Measurements from ENCODE around the gene LDLRAD3. TPM values are rescaled to one million over a fixed set of nuclear protein-coding genes. Genes with fewer than 3 reads are reported as not detected.

LDLRAD3 gene
- total and polyA plus RNA-seq, 7 experiments from 2014 or later, result 0.08 to 6.9 (median 0.41) TPM; not detected in 3

DNA sequence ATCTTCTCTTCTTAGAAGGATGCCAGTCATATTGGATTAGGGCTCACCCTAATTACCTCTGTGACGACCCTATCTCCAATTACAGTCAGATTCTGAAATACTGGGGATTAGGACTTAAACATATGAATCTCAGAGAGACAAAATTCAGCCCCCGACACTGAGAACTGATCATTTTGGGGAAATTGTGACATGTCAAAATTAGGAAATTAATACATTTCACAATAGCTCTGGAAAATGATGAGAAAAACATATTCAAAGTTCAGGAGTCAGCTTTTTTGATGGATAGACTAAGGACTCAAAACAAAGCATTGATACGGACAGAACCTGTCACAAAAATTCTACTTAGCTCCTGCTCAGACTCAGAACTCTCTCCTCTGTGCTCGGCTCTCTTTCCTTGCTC lies 304.6 kb downstream of the LDLRAD3 start:
- no peak overlapping the region for H3K27ac Mint-ChIP-seq
- CTCF ChIA-PET, result no interaction called here

DNA sequence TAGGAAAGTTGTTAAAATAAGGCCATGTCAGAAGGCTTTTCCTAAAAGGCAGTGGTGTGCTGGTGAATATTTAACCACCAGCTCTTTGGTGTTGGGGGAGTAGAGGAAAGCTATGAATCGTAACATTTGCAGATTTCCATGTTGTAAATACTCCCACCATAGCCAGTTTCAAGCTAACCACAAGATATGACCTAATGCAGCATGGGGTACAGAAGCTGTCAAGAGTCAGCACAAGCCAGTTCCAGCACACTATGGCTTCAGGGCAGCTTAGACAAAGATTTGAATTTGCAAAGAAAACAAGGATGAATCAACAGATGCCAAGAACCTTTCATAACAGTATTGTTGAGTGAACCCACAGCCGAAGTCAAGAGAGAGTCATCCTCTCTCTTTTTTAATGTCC lies 305.4 kb downstream of the LDLRAD3 start:
- peaks cover 18 to 56% (median 52%) of the 10 kb centered on the region in 5 donors for H3K27me3 Mint-ChIP-seq

More for the DNA sequence above, 304.6 kb downstream of the LDLRAD3 start:
- POLR2A ChIA-PET, result no interaction called here
- Histone ChIP-seq H3K27ac (ENCODE audit: low read depth, low read length) (no peak overlapping the region), H3K9me3 (ENCODE audit: control insufficient read depth in 2 of 3, low read length in 3 of 3) (no peaks in the 10 kb centered on the region), H3K4me3 (ENCODE audit: low read length) (no peak overlapping the region), H3K4me1 (ENCODE audit: control insufficient read depth in 2 of 2, insufficient read depth in 2 of 2, low read length in 2 of 2) (no peaks in the 10 kb centered on the region), H3K36me3 (ENCODE audit: control insufficient read depth in 2 of 3, insufficient read depth in 3 of 3, low read length in 3 of 3) (no peaks in the 10 kb centered on the region), H3K27me3 (ENCODE audit: control insufficient read depth in 2 of 2, insufficient read depth in 2 of 2, low read length in 2 of 2) (no peaks in the 10 kb centered on the region)
- Mint-ChIP-seq H3K9me3 (peaks cover 0 to 8% (median 1%) of the 10 kb centered on the region in 11 donors), H3K4me3 (no peak overlapping the region), H3K36me3 (peaks cover 0 to 8% (median 0%) of the 10 kb centered on the region in 5 donors), H3K27me3 (peaks cover 19 to 60% (median 55%) of the 10 kb centered on the region in 5 donors), H3K4me1 (no peaks in the 10 kb centered on the region)
- intact Hi-C loops (cut with micrococcal nuclease), result no loop called here
- no peak for ATAC-seq
- DNase-seq, result no peak

DNA sequence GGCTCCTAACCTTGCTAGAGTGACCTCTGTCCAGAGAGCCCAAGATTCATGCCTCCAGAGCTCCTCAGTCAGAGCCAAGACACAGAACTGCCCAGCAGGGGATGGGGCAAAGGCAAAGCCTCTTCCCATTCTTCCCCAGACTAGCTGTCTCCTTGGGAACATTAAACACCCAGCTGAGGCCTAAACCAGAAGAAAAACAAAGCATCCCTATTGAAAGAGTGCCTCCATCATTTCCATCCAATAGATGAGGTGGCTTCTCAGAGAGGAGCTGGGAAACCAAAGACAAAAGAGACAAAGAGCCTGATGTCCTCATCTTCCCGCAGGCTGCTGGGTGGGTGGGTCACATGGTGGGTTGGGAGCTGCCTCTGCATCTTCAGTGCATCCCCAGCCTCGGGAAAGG lies 308.0 kb downstream of the LDLRAD3 start:
- ChIA-PET CTCF (no interaction called here), POLR2A (no interaction called here)
- Mint-ChIP-seq H3K27me3 (peaks cover 15 to 42% (median 34%) of the 10 kb centered on the region in 5 donors), H3K36me3 (no peaks in the 10 kb centered on the region), H3K4me3 (no peak overlapping the region), H3K27ac (no peak overlapping the region), H3K4me1 (no peaks in the 10 kb centered on the region), H3K9me3 (peaks cover 0 to 8% (median 0%) of the 10 kb centered on the region in 11 donors)
- H3K4me1 ChIP-seq (ENCODE audit: control insufficient read depth in 2 of 2, insufficient read depth in 2 of 2, low read length in 2 of 2), result no peaks in the 10 kb centered on the region
- no peaks in the 10 kb centered on the region for H3K27me3 ChIP-seq (ENCODE audit: control insufficient read depth in 2 of 2, insufficient read depth in 2 of 2, low read length in 2 of 2)
- H3K36me3 ChIP-seq (ENCODE audit: control insufficient read depth in 2 of 3, insufficient read depth in 3 of 3, low read length in 3 of 3), result no peaks in the 10 kb centered on the region
- no peak overlapping the region for H3K4me3 ChIP-seq (ENCODE audit: low read length)
- DNase-seq, result no peak
- no peak overlapping the region for H3K27ac ChIP-seq (ENCODE audit: low read depth, low read length)
- no peak for ATAC-seq
- intact Hi-C loops (cut with micrococcal nuclease), result no loop called here
- no peaks in the 10 kb centered on the region for H3K9me3 ChIP-seq (ENCODE audit: control insufficient read depth in 2 of 3, low read length in 3 of 3)

More for the DNA sequence above, 305.4 kb downstream of the LDLRAD3 start:
- no peak for DNase-seq
- no peaks in the 10 kb centered on the region for H3K36me3 ChIP-seq (ENCODE audit: control insufficient read depth in 2 of 3, insufficient read depth in 3 of 3, low read length in 3 of 3)
- ATAC-seq, result no peak
- intact Hi-C loops (cut with micrococcal nuclease), result no loop called here
- Mint-ChIP-seq H3K9me3 (peaks cover 0 to 8% (median 1%) of the 10 kb centered on the region in 11 donors), H3K4me1 (no peaks in the 10 kb centered on the region), H3K36me3 (peaks cover 0 to 8% (median 0%) of the 10 kb centered on the region in 5 donors), H3K4me3 (no peak overlapping the region), H3K27ac (no peak overlapping the region)
- H3K27ac ChIP-seq (ENCODE audit: low read depth, low read length), result no peak overlapping the region
- ChIA-PET CTCF (no interaction called here), POLR2A (no interaction called here)
- H3K4me3 ChIP-seq (ENCODE audit: low read length), result no peak overlapping the region
- no peaks in the 10 kb centered on the region for H3K9me3 ChIP-seq (ENCODE audit: control insufficient read depth in 2 of 3, low read length in 3 of 3)
- H3K4me1 ChIP-seq (ENCODE audit: control insufficient read depth in 2 of 2, insufficient read depth in 2 of 2, low read length in 2 of 2), result no peaks in the 10 kb centered on the region
- no peaks in the 10 kb centered on the region for H3K27me3 ChIP-seq (ENCODE audit: control insufficient read depth in 2 of 2, insufficient read depth in 2 of 2, low read length in 2 of 2)

DNA sequence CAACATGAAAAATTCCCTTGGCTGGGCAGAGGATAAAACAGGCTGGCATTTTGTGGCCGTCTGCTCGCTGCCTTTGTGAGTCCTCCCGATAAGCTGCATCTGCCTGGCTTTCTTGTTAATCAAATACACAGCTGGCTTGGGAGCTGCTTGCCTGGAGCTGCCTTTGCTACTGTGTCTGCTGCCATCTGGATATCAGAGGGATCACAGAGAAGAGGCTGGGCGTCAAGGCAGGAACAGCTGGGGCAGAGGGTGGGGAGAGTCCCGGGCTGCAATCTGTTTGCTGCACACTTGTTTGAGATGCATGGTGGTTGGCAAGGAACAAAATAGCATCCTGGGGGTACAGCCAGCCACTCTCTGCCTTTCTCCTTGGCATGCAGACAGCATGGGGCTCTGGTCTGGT lies 309.4 kb downstream of the LDLRAD3 start:
- no peaks in the 10 kb centered on the region for H3K36me3 Mint-ChIP-seq
- no peak overlapping the region for H3K4me3 Mint-ChIP-seq
- peaks cover 10 to 36% (median 30%) of the 10 kb centered on the region in 5 donors for H3K27me3 Mint-ChIP-seq

DNA sequence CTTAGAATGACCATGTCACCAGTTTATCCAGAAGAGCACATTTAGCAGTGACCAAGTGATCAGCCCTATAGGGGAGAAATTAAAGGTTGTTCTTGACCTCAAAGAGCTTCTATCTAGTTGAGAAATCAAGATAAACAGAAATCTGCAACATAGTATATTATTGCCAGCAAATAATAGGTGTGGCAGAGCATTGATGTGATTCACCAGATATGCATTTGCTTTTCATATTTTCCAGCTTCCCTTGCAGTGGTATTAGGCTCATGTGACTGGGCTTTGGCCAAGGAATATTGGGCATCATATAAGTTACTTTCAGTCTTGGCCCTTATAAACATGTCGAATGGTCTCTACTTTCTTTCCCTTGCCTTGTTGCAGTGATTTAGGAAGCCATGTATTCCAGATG lies 310.9 kb downstream of the LDLRAD3 start:
- H3K27ac Mint-ChIP-seq, result no peak overlapping the region
- H3K4me1 Mint-ChIP-seq, result no peaks in the 10 kb centered on the region
- H3K36me3 ChIP-seq (ENCODE audit: control insufficient read depth in 2 of 3, insufficient read depth in 3 of 3, low read length in 3 of 3), result no peaks in the 10 kb centered on the region
- no peaks in the 10 kb centered on the region for H3K27me3 ChIP-seq (ENCODE audit: control insufficient read depth in 2 of 2, insufficient read depth in 2 of 2, low read length in 2 of 2)
- intact Hi-C loops (cut with micrococcal nuclease), result no loop called here
- H3K9me3 Mint-ChIP-seq, result peaks cover 0 to 8% (median 0%) of the 10 kb centered on the region in 11 donors
- ChIA-PET CTCF (interaction anchor here (1.3 kb wide), 1 partner anchor 11 kb away, joined by 3 read pairs; no protein-coding TSS in a partner anchor), POLR2A (no interaction called here)
- no peaks in the 10 kb centered on the region for H3K9me3 ChIP-seq (ENCODE audit: control insufficient read depth in 2 of 3, low read length in 3 of 3)
- no peak overlapping the region for H3K4me3 ChIP-seq (ENCODE audit: low read length)
- ATAC-seq (no peak), DNase-seq (no peak)
- H3K27me3 Mint-ChIP-seq, result peaks cover 13 to 47% (median 29%) of the 10 kb centered on the region in 5 donors
- H3K27ac ChIP-seq (ENCODE audit: low read depth, low read length), result no peak overlapping the region
- no peaks in the 10 kb centered on the region for H3K4me1 ChIP-seq (ENCODE audit: control insufficient read depth in 2 of 2, insufficient read depth in 2 of 2, low read length in 2 of 2)
- H3K4me3 Mint-ChIP-seq, result no peak overlapping the region
- H3K36me3 Mint-ChIP-seq, result no peaks in the 10 kb centered on the region

More for the DNA sequence above, 309.4 kb downstream of the LDLRAD3 start:
- ChIA-PET CTCF (interaction anchor here (1.3 kb wide), 1 partner anchor 13 kb away, joined by 3 read pairs; no protein-coding TSS in a partner anchor), POLR2A (no interaction called here)
- Mint-ChIP-seq H3K27ac (no peak overlapping the region), H3K9me3 (peaks cover 0 to 8% (median 0%) of the 10 kb centered on the region in 11 donors), H3K4me1 (no peaks in the 10 kb centered on the region)
- no peak for ATAC-seq
- H3K4me1 ChIP-seq (ENCODE audit: control insufficient read depth in 2 of 2, insufficient read depth in 2 of 2, low read length in 2 of 2), result no peaks in the 10 kb centered on the region
- H3K27me3 ChIP-seq (ENCODE audit: control insufficient read depth in 2 of 2, insufficient read depth in 2 of 2, low read length in 2 of 2), result no peaks in the 10 kb centered on the region
- intact Hi-C loops (cut with micrococcal nuclease), result no loop called here
- H3K4me3 ChIP-seq (ENCODE audit: low read length), result no peak overlapping the region
- no peaks in the 10 kb centered on the region for H3K9me3 ChIP-seq (ENCODE audit: control insufficient read depth in 2 of 3, low read length in 3 of 3)
- no peak overlapping the region for H3K27ac ChIP-seq (ENCODE audit: low read depth, low read length)
- no peaks in the 10 kb centered on the region for H3K36me3 ChIP-seq (ENCODE audit: control insufficient read depth in 2 of 3, insufficient read depth in 3 of 3, low read length in 3 of 3)
- DNase-seq, result no peak

DNA sequence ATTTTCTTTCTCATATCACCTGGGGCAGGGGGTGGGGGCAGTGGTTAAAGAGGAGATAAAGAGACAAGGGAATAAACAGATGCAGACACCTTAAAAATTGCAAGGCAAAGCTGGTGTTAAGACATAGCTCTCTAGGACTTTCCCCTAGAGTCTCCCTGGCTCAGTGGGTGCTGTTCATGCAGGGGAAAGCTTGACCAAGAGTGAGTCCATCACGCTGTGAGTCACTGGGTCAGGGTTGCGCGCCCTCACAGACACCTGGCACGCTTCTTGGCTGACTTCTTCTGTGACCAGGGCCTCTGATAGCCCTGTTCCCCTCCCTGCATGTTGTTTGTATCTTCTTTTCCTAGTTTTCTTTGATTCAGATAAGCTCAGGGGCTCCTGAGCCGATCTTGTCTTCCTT lies 313.5 kb downstream of the LDLRAD3 start:
- intact Hi-C loops (cut with micrococcal nuclease), result no loop called here
- CTCF ChIA-PET, result no interaction called here
- Histone ChIP-seq H3K27ac (ENCODE audit: low read depth, low read length) (no peak overlapping the region), H3K4me1 (ENCODE audit: control insufficient read depth in 2 of 2, insufficient read depth in 2 of 2, low read length in 2 of 2) (no peaks in the 10 kb centered on the region), H3K27me3 (ENCODE audit: control insufficient read depth in 2 of 2, insufficient read depth in 2 of 2, low read length in 2 of 2) (no peaks in the 10 kb centered on the region), H3K9me3 (ENCODE audit: control insufficient read depth in 2 of 3, low read length in 3 of 3) (no peaks in the 10 kb centered on the region), H3K36me3 (ENCODE audit: control insufficient read depth in 2 of 3, insufficient read depth in 3 of 3, low read length in 3 of 3) (no peaks in the 10 kb centered on the region), H3K4me3 (ENCODE audit: low read length) (no peak overlapping the region)
- Mint-ChIP-seq H3K27me3 (peaks cover 18 to 37% (median 32%) of the 10 kb centered on the region in 5 donors), H3K4me3 (no peak overlapping the region), H3K27ac (no peak overlapping the region), H3K9me3 (no peaks in the 10 kb centered on the region), H3K4me1 (no peaks in the 10 kb centered on the region), H3K36me3 (no peaks in the 10 kb centered on the region)
- no peak for ATAC-seq
- POLR2A ChIA-PET, result no interaction called here
- DNase-seq, result no peak

DNA sequence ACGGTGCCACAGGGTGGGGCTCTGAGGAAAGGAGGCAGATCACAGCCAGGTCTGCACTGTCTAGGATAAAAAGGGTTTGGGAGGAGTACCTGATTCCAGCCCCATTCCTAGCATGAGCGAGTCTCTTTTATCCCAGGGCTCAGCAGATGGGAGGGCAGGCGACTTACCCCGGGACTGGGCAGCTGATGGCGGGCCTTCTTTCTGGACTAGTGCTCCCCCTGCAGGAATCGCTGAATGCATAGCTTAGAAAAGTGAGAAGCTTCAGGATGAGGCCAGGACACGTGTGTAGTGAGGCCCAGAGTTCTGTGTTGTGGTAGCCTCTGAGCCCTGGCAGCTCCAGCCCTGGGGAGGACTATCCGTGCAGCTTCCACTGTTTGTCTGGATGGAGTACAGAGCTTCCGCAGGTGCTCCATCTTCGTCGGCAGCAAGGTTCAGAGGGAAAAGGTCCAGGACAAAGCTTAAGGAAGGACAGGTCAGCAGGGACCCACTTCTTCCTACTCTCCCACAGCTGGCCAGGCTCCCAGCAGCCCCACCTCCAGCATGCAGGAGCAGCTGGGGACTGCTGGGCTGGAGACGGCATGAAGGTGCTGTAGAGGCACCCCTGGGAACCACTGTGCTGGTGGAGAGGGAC lies 315.0 kb downstream of the LDLRAD3 start:
- intact Hi-C loops (cut with micrococcal nuclease), result no loop called here
- no peak overlapping the region for H3K4me3 Mint-ChIP-seq

More for the DNA sequence above, 315.0 kb downstream of the LDLRAD3 start:
- ChIA-PET POLR2A (no interaction called here), CTCF (interaction anchor here (1.1 to 1.6 kb wide), 3 partner anchors 15 to 643 kb away, joined by 3 read pairs; no protein-coding TSS in a partner anchor)
- Histone ChIP-seq H3K36me3 (ENCODE audit: control insufficient read depth in 2 of 3, insufficient read depth in 3 of 3, low read length in 3 of 3) (no peaks in the 10 kb centered on the region), H3K4me1 (ENCODE audit: control insufficient read depth in 2 of 2, insufficient read depth in 2 of 2, low read length in 2 of 2) (no peaks in the 10 kb centered on the region), H3K27ac (ENCODE audit: low read depth, low read length) (no peak overlapping the region), H3K27me3 (ENCODE audit: control insufficient read depth in 2 of 2, insufficient read depth in 2 of 2, low read length in 2 of 2) (no peaks in the 10 kb centered on the region), H3K4me3 (ENCODE audit: low read length) (no peak overlapping the region), H3K9me3 (ENCODE audit: control insufficient read depth in 2 of 3, low read length in 3 of 3) (no peaks in the 10 kb centered on the region)
- DNase-seq, result peak in 1 of 9 donors; percentile 27
- no peaks in the 10 kb centered on the region for H3K4me1 Mint-ChIP-seq
- H3K9me3 Mint-ChIP-seq, result no peaks in the 10 kb centered on the region
- no peaks in the 10 kb centered on the region for H3K36me3 Mint-ChIP-seq
- peaks cover 18 to 43% (median 34%) of the 10 kb centered on the region in 5 donors for H3K27me3 Mint-ChIP-seq
- ATAC-seq, result peak; percentile 49
- no peak overlapping the region for H3K27ac Mint-ChIP-seq

Measured in naive thymus-derived CD4-positive, alpha-beta T cell (primary cell).